Stimulated activated CD4-positive, alpha-beta T cell treated with anti-CD3 and anti-CD28 coated beads, Interleukin-4, amount 100 ng/mL, for 4 hours (primary cell): ENCODE data around the gene PLXNB2.
"Not testable (repeated sequence)": the region's sequence is repeated elsewhere in the genome, so short reads cannot be mapped to it uniquely, and the experiment has no call there.

ENCODE experiments used
- DNase-seq, 2 experiments: peaks; one replicate each; pipeline ENCODE4 v3.0.0-alpha.2; 2020

The PLXNB2 gene

GRCh38 chr22:50326225-50326955 is 18.9 kb upstream of the PLXNB2 start:
- DNase-seq = no peak

GRCh38 chr22:50325444-50326224 is 18.2 kb upstream of the PLXNB2 start:
- DNase-seq = no peak

- no peak for DNase-seq
Measured at GRCh38 chr22:50323900-50324299, 16.5 kb upstream of the PLXNB2 start.

DNA sequence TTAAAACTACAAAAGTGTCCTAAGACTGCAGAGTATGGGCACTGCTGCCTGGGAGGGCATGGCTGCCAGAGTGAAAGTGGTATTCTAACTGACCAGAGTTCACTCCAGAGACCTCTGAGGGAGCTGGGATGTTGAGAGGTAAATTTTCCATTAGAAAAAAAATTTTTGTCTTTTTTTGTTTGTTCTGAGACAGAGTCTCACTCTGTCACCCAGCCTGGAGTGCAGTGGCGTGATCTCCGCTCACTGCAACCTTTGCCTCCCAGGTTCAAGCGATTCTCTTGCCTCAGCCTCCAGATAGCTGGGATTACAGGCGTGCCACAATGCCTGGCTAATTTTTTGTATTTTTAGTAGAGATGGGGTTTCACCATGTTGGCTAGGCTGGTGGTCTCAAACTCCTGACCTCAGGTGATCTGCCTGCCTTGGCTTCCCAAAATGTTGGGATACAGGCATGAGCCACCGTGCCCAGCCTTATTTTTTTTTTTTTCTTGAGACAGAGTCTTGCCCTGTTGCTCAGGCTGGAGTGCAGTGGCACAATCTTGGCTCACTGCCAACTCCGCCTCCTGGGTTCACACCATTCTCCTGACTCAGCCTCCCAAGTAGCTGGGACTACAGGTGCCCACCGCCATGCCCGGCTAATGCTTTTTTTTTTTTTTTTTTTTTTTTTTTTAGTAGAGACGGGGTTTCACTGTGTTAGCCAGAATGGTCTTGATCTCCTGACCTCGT is 15.1 kb upstream of the PLXNB2 start:
- not testable (repeated sequence) for DNase-seq

GRCh38 chr22:50320671-50321325 is 13.4 kb upstream of the PLXNB2 start:
- DNase-seq = no peak

DNA sequence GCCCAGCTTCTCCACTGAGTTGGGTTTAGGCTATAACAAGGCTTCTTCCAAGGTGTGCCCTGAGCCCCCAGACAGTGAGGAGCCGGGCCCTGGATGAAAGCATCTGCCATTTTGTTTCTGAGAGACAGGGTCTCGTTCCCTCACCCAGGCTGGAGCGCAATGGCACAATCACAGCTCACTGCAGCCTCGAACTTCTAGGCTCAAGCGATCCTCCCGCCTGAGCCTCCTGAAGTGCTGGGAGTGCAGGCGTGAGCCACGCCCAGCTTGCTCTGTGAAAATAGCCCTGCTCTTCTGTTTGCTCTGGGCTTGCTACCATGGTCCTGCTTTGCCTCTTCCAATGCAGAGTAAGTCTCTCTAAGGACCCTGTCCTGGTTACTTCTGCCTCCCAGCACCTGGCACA is 12.7 kb upstream of the PLXNB2 start:
- DNase-seq = no peak

DNA sequence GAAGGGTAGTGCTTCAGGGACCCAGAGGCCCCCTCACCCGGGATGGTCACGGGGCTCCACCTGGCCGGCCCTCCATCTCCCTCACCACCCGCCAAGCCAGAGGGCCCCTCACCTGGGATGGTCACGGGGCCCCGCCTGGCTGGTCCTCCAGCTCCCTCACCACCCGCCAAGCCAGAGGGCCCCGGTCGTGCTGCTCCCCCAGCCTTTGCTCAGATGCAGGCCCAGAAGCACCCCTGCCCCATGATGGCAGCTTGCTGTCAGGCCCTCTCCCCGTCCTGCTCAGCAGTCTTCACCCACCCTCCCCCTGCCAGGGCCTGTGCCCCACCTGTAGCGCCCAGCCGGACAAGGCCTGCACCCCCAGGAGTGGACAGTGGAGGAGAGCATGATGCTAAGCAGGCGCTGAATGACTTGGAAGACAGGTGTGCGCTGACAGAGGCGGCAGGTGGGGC is 12.1 kb upstream of the PLXNB2 start:
- DNase-seq = no peak

DNA sequence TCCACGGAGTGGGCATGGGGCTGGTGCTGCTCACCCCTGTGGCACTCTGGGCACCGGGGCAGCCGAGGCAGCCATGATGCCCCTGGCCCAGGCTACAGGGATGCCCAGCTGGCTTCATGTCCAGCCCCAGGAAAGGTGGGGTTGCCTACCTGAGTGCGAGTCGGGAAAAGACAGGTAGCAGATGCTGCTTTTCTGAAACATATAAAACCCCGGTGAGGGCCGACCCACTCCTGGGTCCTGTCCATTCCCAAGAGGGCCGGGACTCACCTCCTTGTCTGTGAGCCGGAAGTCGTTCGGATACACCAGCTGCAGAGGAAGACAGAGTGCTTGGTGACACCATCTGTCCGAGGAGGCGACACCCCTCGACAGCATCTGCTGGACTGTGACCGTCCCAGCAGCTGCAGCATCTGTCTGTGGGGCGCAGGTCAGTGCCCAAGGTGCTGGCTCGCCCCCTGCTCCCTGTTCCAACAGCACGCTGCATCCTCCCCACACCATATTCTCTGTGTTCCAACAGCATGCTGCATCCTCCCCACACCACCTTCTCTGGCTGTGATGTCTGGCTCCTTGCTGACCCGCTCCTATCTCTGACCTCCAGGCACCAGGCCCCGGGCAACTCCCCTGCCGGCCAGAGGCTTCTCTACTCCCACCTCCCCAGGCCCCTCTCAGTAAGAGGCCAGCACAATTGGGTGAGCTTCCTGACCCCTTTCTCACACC is 11.4 kb upstream of the PLXNB2 start:
- no peak for DNase-seq

GRCh38 chr22:50318356-50318697 is 10.9 kb upstream of the PLXNB2 start:
- no peak for DNase-seq

- no peak for DNase-seq
Measured at GRCh38 chr22:50317674-50318073, 10.2 kb upstream of the PLXNB2 start.

- no peak for DNase-seq
Measured at GRCh38 chr22:50317178-50317577, 9.7 kb upstream of the PLXNB2 start.

DNA sequence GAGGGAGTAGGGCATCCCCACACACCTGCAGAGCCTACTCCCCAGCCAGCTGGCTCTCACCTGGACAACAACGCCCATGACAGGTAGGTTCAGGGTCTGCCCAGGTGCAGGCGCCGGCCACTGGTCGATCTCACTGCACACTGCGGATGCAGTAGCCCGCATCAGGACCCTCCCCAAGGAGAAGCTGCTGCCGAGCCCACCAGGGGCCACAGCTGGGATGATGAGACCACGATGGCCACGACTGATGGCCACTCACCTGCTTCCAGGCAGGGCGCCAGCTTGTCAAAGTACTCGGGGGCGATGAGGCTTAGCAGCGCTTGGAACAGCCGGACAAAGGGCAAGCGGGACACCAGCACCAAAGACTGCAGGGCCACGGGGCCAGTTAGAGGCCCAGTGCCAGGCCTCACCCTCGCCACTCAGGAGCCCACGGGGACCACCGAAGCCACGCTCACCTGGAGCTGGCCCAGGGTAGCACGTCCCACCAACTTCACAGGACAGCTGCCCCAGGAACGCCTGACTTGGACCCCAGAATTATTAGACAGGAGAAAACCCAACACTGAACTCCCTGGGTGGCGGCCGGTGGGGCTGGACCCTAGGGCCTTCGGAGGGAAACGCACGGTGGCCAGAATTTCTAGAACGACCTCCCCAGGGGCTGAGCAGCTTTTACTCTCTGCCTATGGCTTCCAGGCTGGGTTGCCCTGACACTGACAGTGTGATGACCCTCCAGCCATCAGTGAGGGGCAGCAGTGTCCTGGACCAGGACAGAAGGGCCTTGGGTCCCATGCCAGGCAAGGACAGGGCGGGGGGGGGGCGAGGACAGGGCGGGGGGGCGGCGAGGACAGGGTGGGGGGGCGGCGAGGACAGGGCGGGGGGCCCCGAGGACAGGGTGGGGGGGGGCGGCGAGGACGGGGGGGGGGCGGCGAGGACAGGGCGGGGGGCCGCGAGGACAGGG is 8.9 kb upstream of the PLXNB2 start:
- DNase-seq = no peak

DNA sequence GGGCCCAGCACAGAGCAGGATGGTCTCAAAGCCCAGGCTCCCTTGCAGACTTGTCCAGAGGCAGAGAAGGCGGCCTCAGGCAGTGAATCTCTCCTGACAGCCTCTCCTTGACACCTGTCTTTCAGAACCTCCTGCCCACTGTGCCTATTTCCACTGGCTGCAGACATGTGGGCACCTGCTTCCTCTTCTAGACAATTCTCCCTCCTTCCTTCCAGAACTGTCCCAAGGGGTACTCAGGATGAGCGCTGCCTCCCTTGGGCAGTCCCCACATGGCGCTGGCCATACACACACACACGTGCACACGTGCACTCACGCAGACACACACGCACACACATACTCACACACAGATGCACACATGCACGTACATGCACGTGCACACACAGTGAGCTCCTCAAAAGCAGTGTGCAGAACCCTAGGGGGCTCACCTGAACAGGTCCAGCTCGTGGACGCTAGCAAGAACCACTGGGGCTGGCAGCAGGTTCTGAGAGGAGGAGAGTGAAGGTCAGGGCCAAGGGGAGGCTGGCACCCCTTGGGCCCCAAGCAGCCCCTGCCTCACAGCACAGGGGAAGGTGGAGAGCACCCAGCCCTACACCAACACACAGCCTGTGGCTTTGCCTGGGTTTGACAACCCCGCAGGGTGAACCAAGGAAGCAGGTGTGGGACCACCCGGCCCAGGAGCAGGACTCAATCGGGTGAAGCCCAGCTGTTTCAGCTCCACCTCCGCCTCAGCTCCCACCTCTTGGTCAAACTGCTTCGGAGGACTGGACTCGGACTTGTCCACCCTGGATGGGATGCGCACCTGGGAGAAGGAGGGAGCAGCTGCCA is 8.1 kb upstream of the PLXNB2 start:
- no peak for DNase-seq

GRCh38 chr22:50314455-50315288 is 7.2 kb upstream of the PLXNB2 start:
- DNase-seq = peak; percentile 63 to 74

DNA sequence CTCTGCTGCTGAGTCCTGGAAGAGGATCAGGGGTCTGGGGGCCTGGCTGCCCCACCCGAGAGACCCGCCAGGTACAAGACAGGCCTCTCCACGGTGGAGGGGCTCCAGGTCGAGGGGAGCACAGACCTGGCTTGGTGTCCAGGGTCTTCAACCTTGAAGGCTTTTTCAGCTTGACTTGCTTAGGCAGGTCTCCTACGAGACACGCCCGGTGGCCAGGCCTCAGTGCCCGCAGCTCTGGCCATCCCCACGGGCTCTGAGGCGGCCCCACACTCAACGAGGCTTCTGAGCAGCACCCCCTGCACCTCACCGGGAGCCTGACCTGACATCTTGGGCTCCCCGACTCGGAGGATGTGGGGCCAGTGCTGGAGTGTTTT is 6.6 kb upstream of the PLXNB2 start:
- DNase-seq = no peak

DNA sequence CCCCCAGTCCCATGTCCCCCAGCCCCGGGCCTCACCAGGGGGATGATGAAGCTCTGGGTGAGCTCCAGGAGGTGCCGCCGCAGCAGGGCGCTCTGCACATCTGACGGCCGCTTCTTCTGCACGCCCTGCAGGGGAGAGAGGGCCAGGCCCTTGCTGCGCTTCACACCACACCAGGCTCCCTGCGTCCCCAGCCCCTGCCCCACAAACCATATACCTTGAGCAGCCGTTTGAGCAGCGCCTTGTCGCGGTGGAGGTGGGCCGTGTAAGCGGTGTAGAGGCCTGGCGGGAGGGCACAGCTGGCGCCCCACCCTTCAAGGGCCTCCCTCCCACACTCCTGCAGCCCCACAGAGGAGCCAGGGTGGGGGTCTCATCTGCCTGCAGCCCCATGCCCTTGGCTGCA is 6.2 kb upstream of the PLXNB2 start:
- DNase-seq = no peak

GRCh38 chr22:50313021-50313420 is 5.6 kb upstream of the PLXNB2 start:
- DNase-seq = no peak

DNA sequence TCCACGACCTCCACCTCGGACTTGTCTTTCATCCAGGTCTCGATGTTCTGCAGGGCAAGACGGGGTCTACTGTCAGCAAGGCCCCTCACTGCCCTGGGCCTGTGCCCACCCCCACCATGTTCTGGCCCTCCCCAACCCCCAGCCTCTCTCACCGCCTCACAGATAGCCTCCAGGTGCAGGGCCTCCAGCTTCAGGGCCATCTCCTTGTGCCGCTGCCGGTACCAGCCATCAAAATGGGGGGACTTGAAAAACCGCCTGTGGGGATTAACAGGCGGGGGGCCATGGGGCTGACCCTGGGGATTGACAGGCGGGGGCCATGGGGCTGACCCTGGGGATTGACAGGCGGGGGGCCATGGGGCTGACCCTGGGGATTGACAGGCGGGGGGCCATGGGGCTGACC is 4.9 kb upstream of the PLXNB2 start:
- no peak for DNase-seq

DNA sequence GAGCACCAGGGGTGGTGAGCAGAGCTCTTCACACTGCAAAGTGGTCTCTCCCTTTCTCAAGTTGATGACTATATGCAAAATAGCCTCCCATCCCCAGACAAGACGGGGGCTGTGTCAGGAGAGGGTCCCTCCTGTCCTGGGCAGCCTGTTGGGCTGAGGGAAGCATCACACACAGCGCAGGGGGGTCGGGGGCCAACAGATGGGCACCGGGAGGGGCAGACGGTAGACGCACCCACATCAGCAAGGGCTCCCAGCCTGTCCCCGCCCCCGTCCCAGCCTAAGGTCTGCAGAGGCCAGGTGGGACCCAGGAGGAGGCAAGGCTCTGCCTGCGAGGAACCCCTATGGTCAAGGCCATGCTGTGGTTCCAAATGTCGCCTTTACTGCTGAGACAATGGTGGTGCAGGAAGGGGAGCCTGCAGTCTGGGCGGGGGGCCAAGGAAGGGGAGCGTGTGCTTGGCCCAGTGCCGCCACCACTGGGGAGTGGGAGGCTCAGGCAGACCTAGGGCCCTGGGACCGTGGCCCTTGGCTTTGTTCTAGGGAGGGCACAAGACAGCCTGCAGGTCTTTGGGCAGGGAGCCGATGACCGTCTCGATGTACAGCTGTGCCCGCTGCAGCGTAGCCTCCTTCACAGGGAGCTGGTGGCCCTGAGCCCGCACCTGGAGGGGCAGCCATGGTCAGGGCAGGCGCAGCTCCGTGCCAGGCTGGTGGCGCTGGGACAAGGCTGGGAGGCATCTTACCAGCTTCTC is 4.3 kb upstream of the PLXNB2 start:
- no peak for DNase-seq
